ENCODE results near the gene DAPK1.

The DAPK1 gene

DNA sequence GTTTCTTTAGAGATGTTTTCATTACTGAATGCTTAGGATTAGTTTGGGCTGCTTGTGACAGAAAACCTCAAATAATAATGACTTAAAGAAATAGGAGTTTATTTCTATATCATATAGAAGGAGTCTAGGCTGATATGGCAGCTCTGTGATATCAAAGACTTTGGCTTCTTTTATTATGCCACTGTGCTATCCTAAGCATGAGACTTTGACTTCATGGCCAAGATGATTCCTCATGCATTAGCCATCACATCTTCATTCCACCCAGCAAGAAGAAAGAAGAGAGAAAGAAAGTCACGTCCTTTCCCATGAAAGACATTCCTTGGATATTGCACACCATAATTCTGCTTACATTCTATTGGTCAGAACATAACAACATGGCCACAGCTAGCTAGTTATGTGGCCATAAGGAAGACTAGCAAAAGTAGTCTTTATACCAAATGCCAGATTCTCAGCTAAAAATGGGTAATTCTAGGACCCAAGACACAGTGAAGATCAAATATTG, 76.2 kb downstream of the DAPK1 start:
- H3K36me3 ChIP-seq (ENCODE audit: control insufficient read depth in 2 of 2, insufficient read depth in 1 of 2, low read length in 2 of 2), result no peaks in the 10 kb centered on the region
- ChIA-PET CTCF (no interaction called here), POLR2A (no interaction called here)
- H3K4me3 ChIP-seq (ENCODE audit: low read depth, low read length), result no peak overlapping the region
- no peak overlapping the region for H3K27ac ChIP-seq (ENCODE audit: extremely low read depth, low read depth, low read length)
- H3K4me1 ChIP-seq (ENCODE audit: control insufficient read depth, insufficient read depth, low read length), result peaks cover 27% of the 10 kb centered on the region
- H3K9me3 ChIP-seq (ENCODE audit: control insufficient read depth, insufficient read depth, low read depth, low read length), result no peaks in the 10 kb centered on the region
- TF ChIP-seq ZNF561 (tag by site-specific recombination; IDR thresholded peaks at IDR 0.05; ENCODE audit: borderline replicate concordance), result no peak
- no peak for TF ChIP-seq ZNF610 (tag by site-specific recombination; IDR thresholded peaks at IDR 0.05; ENCODE audit: borderline replicate concordance)
- no peak for TF ChIP-seq ZNF664 (tag by site-specific recombination; IDR thresholded peaks at IDR 0.05)
- no peak for TF ChIP-seq ZNF76 (tag by site-specific recombination; IDR thresholded peaks at IDR 0.05; ENCODE audit: borderline replicate concordance, low read depth)
- TF ChIP-seq, protein P1, sequence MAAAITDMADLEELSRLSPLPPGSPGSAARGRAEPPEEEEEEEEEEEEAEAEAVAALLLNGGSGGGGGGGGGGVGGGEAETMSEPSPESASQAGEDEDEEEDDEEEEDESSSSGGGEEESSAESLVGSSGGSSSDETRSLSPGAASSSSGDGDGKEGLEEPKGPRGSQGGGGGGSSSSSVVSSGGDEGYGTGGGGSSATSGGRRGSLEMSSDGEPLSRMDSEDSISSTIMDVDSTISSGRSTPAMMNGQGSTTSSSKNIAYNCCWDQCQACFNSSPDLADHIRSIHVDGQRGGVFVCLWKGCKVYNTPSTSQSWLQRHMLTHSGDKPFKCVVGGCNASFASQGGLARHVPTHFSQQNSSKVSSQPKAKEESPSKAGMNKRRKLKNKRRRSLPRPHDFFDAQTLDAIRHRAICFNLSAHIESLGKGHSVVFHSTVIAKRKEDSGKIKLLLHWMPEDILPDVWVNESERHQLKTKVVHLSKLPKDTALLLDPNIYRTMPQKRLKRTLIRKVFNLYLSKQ (tag by site-specific recombination; IDR thresholded peaks at IDR 0.05; ENCODE audit: borderline replicate concordance), result no peak
- TF ChIP-seq YY1 (tag by site-specific recombination; IDR thresholded peaks at IDR 0.05), result no peak
- no peak for TF ChIP-seq ZNF350 (tag by site-specific recombination; IDR thresholded peaks at IDR 0.05)
- TF ChIP-seq, protein P2, sequence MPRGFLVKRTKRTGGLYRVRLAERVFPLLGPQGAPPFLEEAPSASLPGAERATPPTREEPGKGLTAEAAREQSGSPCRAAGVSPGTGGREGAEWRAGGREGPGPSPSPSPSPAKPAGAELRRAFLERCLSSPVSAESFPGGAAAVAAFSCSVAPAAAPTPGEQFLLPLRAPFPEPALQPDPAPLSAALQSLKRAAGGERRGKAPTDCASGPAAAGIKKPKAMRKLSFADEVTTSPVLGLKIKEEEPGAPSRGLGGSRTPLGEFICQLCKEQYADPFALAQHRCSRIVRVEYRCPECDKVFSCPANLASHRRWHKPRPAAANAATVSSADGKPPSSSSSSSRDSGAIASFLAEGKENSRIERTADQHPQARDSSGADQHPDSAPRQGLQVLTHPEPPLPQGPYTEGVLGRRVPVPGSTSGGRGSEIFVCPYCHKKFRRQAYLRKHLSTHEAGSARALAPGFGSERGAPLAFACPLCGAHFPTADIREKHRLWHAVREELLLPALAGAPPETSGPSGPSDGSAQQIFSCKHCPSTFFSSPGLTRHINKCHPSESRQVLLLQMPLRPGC (tag by site-specific recombination; IDR thresholded peaks at IDR 0.05), result no peak
- no peak for TF ChIP-seq SALL2 (tag by site-specific recombination; IDR thresholded peaks at IDR 0.05; ENCODE audit: borderline replicate concordance)
- no peak for TF ChIP-seq WT1 (tag by site-specific recombination; IDR thresholded peaks at IDR 0.05)
- no peak for TF ChIP-seq ZNF184 (tag by site-specific recombination; IDR thresholded peaks at IDR 0.05)
- TF ChIP-seq, protein P3, sequence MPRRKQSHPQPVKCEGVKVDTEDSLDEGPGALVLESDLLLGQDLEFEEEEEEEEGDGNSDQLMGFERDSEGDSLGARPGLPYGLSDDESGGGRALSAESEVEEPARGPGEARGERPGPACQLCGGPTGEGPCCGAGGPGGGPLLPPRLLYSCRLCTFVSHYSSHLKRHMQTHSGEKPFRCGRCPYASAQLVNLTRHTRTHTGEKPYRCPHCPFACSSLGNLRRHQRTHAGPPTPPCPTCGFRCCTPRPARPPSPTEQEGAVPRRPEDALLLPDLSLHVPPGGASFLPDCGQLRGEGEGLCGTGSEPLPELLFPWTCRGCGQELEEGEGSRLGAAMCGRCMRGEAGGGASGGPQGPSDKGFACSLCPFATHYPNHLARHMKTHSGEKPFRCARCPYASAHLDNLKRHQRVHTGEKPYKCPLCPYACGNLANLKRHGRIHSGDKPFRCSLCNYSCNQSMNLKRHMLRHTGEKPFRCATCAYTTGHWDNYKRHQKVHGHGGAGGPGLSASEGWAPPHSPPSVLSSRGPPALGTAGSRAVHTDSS (tag by site-specific recombination; IDR thresholded peaks at IDR 0.05), result no peak
- TF ChIP-seq ZNF214 (tag by site-specific recombination; IDR thresholded peaks at IDR 0.05; ENCODE audit: borderline replicate concordance), result no peak
- TF ChIP-seq ZNF121 (tag by site-specific recombination; IDR thresholded peaks at IDR 0.05), result no peak
- no peak for TF ChIP-seq ZNF473 (tag by site-specific recombination; IDR thresholded peaks at IDR 0.05)
- no peak for TF ChIP-seq ZBTB1 (tag by site-specific recombination; IDR thresholded peaks at IDR 0.05)
- no peak for TF ChIP-seq ZNF175 (tag by site-specific recombination; IDR thresholded peaks at IDR 0.05)

DNA sequence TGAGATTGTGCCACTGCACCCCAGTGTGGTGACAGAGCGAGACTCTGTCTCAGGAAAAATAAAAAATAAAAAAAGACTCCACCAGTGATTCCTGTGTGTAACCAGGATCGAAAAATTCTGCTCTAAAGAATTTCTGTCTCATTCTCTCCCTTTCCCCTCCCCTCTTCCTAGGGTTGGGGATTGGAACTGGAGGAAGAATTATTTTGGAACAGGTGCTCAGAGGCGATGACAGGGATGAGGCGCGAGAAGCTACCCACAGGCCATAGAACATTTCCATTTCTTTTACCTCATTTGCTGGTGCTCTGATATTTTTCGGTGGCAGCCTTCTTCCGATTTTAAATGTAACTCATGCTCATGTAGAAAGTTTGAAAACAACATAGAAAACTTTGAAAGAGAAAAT, 80.1 kb downstream of the DAPK1 start:
- H3K36me3 ChIP-seq (ENCODE audit: control insufficient read depth in 2 of 2, insufficient read depth in 1 of 2, low read length in 2 of 2), result no peaks in the 10 kb centered on the region
- no peaks in the 10 kb centered on the region for H3K9me3 ChIP-seq (ENCODE audit: control insufficient read depth, insufficient read depth, low read depth, low read length)
- CTCF ChIA-PET, result no interaction called here
- H3K4me1 ChIP-seq (ENCODE audit: control insufficient read depth, insufficient read depth, low read length), result 0 out of 2 replicates have a peak, but pooled peaks cover 3% of the 10 kb centered on the region
- no peak overlapping the region for H3K27ac ChIP-seq (ENCODE audit: extremely low read depth, low read depth, low read length)
- POLR2A ChIA-PET, result no interaction called here
- no peak overlapping the region for H3K4me3 ChIP-seq (ENCODE audit: low read depth, low read length)
- TF ChIP-seq, protein P4, sequence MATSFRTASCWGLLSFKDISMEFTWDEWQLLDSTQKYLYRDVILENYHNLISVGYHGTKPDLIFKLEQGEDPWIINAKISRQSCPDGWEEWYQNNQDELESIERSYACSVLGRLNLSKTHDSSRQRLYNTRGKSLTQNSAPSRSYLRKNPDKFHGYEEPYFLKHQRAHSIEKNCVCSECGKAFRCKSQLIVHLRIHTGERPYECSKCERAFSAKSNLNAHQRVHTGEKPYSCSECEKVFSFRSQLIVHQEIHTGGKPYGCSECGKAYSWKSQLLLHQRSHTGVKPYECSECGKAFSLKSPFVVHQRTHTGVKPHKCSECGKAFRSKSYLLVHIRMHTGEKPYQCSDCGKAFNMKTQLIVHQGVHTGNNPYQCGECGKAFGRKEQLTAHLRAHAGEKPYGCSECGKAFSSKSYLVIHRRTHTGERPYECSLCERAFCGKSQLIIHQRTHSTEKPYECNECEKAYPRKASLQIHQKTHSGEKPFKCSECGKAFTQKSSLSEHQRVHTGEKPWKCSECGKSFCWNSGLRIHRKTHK (tag by site-specific recombination; IDR thresholded peaks at IDR 0.05), result no peak
- TF ChIP-seq, protein P5, sequence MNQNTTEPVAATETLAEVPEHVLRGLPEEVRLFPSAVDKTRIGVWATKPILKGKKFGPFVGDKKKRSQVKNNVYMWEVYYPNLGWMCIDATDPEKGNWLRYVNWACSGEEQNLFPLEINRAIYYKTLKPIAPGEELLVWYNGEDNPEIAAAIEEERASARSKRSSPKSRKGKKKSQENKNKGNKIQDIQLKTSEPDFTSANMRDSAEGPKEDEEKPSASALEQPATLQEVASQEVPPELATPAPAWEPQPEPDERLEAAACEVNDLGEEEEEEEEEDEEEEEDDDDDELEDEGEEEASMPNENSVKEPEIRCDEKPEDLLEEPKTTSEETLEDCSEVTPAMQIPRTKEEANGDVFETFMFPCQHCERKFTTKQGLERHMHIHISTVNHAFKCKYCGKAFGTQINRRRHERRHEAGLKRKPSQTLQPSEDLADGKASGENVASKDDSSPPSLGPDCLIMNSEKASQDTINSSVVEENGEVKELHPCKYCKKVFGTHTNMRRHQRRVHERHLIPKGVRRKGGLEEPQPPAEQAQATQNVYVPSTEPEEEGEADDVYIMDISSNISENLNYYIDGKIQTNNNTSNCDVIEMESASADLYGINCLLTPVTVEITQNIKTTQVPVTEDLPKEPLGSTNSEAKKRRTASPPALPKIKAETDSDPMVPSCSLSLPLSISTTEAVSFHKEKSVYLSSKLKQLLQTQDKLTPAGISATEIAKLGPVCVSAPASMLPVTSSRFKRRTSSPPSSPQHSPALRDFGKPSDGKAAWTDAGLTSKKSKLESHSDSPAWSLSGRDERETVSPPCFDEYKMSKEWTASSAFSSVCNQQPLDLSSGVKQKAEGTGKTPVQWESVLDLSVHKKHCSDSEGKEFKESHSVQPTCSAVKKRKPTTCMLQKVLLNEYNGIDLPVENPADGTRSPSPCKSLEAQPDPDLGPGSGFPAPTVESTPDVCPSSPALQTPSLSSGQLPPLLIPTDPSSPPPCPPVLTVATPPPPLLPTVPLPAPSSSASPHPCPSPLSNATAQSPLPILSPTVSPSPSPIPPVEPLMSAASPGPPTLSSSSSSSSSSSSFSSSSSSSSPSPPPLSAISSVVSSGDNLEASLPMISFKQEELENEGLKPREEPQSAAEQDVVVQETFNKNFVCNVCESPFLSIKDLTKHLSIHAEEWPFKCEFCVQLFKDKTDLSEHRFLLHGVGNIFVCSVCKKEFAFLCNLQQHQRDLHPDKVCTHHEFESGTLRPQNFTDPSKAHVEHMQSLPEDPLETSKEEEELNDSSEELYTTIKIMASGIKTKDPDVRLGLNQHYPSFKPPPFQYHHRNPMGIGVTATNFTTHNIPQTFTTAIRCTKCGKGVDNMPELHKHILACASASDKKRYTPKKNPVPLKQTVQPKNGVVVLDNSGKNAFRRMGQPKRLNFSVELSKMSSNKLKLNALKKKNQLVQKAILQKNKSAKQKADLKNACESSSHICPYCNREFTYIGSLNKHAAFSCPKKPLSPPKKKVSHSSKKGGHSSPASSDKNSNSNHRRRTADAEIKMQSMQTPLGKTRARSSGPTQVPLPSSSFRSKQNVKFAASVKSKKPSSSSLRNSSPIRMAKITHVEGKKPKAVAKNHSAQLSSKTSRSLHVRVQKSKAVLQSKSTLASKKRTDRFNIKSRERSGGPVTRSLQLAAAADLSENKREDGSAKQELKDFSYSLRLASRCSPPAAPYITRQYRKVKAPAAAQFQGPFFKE (tag by site-specific recombination; IDR thresholded peaks at IDR 0.05; ENCODE audit: borderline replicate concordance), result no peak
- TF ChIP-seq, protein P6, sequence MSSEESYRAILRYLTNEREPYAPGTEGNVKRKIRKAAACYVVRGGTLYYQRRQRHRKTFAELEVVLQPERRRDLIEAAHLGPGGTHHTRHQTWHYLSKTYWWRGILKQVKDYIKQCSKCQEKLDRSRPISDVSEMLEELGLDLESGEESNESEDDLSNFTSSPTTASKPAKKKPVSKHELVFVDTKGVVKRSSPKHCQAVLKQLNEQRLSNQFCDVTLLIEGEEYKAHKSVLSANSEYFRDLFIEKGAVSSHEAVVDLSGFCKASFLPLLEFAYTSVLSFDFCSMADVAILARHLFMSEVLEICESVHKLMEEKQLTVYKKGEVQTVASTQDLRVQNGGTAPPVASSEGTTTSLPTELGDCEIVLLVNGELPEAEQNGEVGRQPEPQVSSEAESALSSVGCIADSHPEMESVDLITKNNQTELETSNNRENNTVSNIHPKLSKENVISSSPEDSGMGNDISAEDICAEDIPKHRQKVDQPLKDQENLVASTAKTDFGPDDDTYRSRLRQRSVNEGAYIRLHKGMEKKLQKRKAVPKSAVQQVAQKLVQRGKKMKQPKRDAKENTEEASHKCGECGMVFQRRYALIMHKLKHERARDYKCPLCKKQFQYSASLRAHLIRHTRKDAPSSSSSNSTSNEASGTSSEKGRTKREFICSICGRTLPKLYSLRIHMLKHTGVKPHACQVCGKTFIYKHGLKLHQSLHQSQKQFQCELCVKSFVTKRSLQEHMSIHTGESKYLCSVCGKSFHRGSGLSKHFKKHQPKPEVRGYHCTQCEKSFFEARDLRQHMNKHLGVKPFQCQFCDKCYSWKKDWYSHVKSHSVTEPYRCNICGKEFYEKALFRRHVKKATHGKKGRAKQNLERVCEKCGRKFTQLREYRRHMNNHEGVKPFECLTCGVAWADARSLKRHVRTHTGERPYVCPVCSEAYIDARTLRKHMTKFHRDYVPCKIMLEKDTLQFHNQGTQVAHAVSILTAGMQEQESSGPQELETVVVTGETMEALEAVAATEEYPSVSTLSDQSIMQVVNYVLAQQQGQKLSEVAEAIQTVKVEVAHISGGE (tag by site-specific recombination; conservative IDR thresholded peaks at IDR 0.05; ENCODE audit: low read depth), result no peak
